Spleen (tissue), 11 donors: ENCODE measurements around the gene MYOT. TPM values are rescaled to one million over a fixed set of nuclear protein-coding genes. Genes with fewer than 3 reads are reported as not detected.

Source experiments
- DNase-seq: peaks from one replicate; pipeline ENCODE4 v3.0.0-alpha.2; 2020
- H3K27ac ChIP-seq, 8 donors: fragments of 200-600 bp; sonication (generic) in 7 of 8; 1 replicate in 4 of 8; 2 replicates in 4 of 8; pipeline versions ENCODE4 v1.5.0 to v1.8.0; 2016 to 2021; ENCODE audit warnings: inconsistent platforms in 4 of 8, mild to moderate bottlenecking in 4 of 8, moderate library complexity in 1 of 8
- H3K27me3 ChIP-seq, 7 donors: fragments of 200-600 bp; sonication (generic) in 6 of 7; replicated peaks in 1 of 7; 1 replicate in 4 of 7; 2 replicates in 3 of 7; pipeline versions ENCODE4 v1.5.0 to v1.8.0; 2016 to 2021; ENCODE audit warnings: inconsistent platforms in 3 of 7, mild to moderate bottlenecking in 1 of 7
- H3K36me3 ChIP-seq, 6 donors: fragments of 200-600 bp; sonication (generic) in 5 of 6; 1 replicate in 4 of 6; 2 replicates in 2 of 6; pipeline versions ENCODE4 v1.5.0 to v1.8.0; 2016 to 2021; ENCODE audit warnings: inconsistent platforms in 2 of 6
- H3K4me1 ChIP-seq, 6 donors: fragments of 200-600 bp; sonication (generic) in 5 of 6; 1 replicate in 3 of 6; 2 replicates in 3 of 6; pipeline versions ENCODE4 v1.5.0 to v1.8.0; 2016 to 2021; ENCODE audit warnings: inconsistent platforms in 3 of 6
- H3K4me3 ChIP-seq, 8 donors: fragments of 200-600 bp; sonication (generic) in 7 of 8; 1 replicate in 4 of 8; 2 replicates in 4 of 8; pipeline versions ENCODE4 v1.5.0 to v1.8.0; 2016 to 2021; ENCODE audit warnings: inconsistent platforms in 4 of 8, mild to moderate bottlenecking in 4 of 8, moderate library complexity in 2 of 8
- H3K9me3 ChIP-seq, 8 donors: fragments of 200-600 bp; sonication (generic) in 7 of 8; 1 replicate in 4 of 8; 2 replicates in 4 of 8; pipeline versions ENCODE4 v1.5.0 to v1.8.0; 2016 to 2021; ENCODE audit warnings: inconsistent platforms in 4 of 8
- CTCF ChIP-seq, 11 experiments: fragments of 200-600 bp in 7 of 11; fragments of 450-650 bp in 4 of 11; sonication (generic) in 4 of 11; IDR thresholded peaks in 8 of 11; conservative IDR thresholded peaks in 3 of 11; 1 replicate in 7 of 11; 2 replicates in 4 of 11; pipeline versions ENCODE4 v1.4.0 to v1.8.0; 2016 to 2021; ENCODE audit warnings: antibody characterized with exemption in 11 of 11, inconsistent platforms in 4 of 11, mild to moderate bottlenecking in 1 of 11
- POLR2A ChIP-seq, 3 donors: fragments of 450-650 bp; IDR thresholded peaks; one replicate each; pipeline ENCODE4 v1.5.1; 2017; ENCODE audit warnings: antibody characterized with exemption in 3 of 3, mild to moderate bottlenecking in 1 of 3
- POLR2AphosphoS5 ChIP-seq, 3 donors: sonication (generic); formaldehyde crosslinking; IDR thresholded peaks; one replicate each; pipeline ENCODE4 v1.5.1; 2017; ENCODE audit warnings: antibody characterized with exemption in 3 of 3
- WGBS, 5 donors: extraction: QIAGEN DNeasy Blood & Tissue Kit in 3 of 5; methylation state at CpG; one replicate each; pipeline versions ENCODE4 v1.1.5 to v1.1.7; 2013 to 2018; 5-methylcytosine and 5-hydroxymethylcytosine counted together
- intact Hi-C: fragments of 100-400 bp; cut with DNase I; formaldehyde crosslinking; loops from one replicate; pipeline ENCODE4 v1.15.0; 2023; ENCODE audit warnings: low total_unique reads
- polyA plus RNA-seq, 3 donors: library from polyadenylated mRNA; stranded (reverse); fragments of 200-250 nt; gene quantifications; one replicate each; pipeline ENCODE4 v1.2.1, GENCODE V29; 2013
- total RNA-seq, 7 donors: library from RNA; depleted of rRNA in 3 of 7; stranded (reverse); fragments of >200 nt in 3 of 7; fragmentation: NEBNext Ultra II Directional in 4 of 7; extraction: Animal tissue kit (Norgen Biotek cat#: 25700) in 4 of 7; gene quantifications; one replicate each; pipeline versions ENCODE4 v1.1.0 to v1.2.1, GENCODE V29; 2016 to 2021
- donor health status: healthy with polysubstance abuse.
- donor health status: DM: no; HTN: no; CAD: no; lungs with moderate emphysema.
- donor health status: DM: no; HTN: no; CAD: no.
- donor health status: Bipolar disorder and iron deficiency.
- donor health status: healthy.
- donor health status: DM: no; HTN: no; CAD: no.
- donor health status: DM: yes; HTN: yes; CAD: no.

MYOT gene
- total and polyA plus RNA-seq, 10 donors, result 0.27 to 0.94 (median 0.66) TPM; not detected in 3

- no peak for TF ChIP-seq POLR2A (IDR thresholded peaks at IDR 0.05)
- Histone ChIP-seq H3K27me3 (no peaks in the 10 kb centered on the region), H3K9me3 (no peaks in the 10 kb centered on the region), H3K27ac (no peak overlapping the region), H3K36me3 (no peaks in the 10 kb centered on the region), H3K4me3 (no peak overlapping the region), H3K4me1 (no peaks in the 10 kb centered on the region)
- intact Hi-C loops, result no loop called here
- 84 to 89% (median 86%) methylated on average over 3 of the region's 3 CpGs for WGBS, 5 donors
- DNase-seq, result no peak
Observed at GRCh38 chr5:137872466-137872865, 4.8 kb downstream of the MYOT start.

GRCh38 chr5:137876101-137876500 is 8.4 kb downstream of the MYOT start:
- Histone ChIP-seq H3K27me3 (no peaks in the 10 kb centered on the region), H3K27ac (no peak overlapping the region), H3K4me1 (no peaks in the 10 kb centered on the region), H3K9me3 (no peaks in the 10 kb centered on the region), H3K36me3 (no peaks in the 10 kb centered on the region), H3K4me3 (no peak overlapping the region)
- intact Hi-C loops, result no loop called here
- DNase-seq, result no peak
- TF ChIP-seq CTCF (IDR thresholded peaks at IDR 0.05 in 8 of 11, conservative IDR thresholded peaks at IDR 0.05 in 3 of 11) (no peak), POLR2AphosphoS5 (IDR thresholded peaks at IDR 0.05) (no peak), POLR2A (IDR thresholded peaks at IDR 0.05) (no peak)

GRCh38 chr5:137880313-137880712 is 12.7 kb downstream of the MYOT start:
- no peak overlapping the region for H3K4me3 ChIP-seq
- intact Hi-C loops, result no loop called here
- no peak overlapping the region for H3K27ac ChIP-seq
- H3K27me3 ChIP-seq, result no peaks in the 10 kb centered on the region
- DNase-seq, result no peak
- H3K4me1 ChIP-seq, result no peaks in the 10 kb centered on the region
- no peaks in the 10 kb centered on the region for H3K9me3 ChIP-seq
- 86 to 97% (median 90%) methylated on average over 1 of the region's 1 CpG for WGBS, 5 donors
- H3K36me3 ChIP-seq, result peaks cover 0 to 19% (median 0%) of the 10 kb centered on the region in 6 donors
- TF ChIP-seq POLR2A (IDR thresholded peaks at IDR 0.05) (no peak), CTCF (IDR thresholded peaks at IDR 0.05 in 8 of 11, conservative IDR thresholded peaks at IDR 0.05 in 3 of 11) (no peak), POLR2AphosphoS5 (IDR thresholded peaks at IDR 0.05) (no peak)

- Histone ChIP-seq H3K9me3 (no peaks in the 10 kb centered on the region), H3K36me3 (peaks cover 0 to 6% (median 0%) of the 10 kb centered on the region in 6 donors), H3K27ac (peak overlapping the region; percentile 87 to 94 (median 92)), H3K4me3 (peak overlapping the region in 2 of 8 donors; percentile 48 to 73), H3K4me1 (peaks cover 0 to 42% (median 16%) of the 10 kb centered on the region in 6 donors), H3K27me3 (no peaks in the 10 kb centered on the region)
- 80 to 86% (median 85%) methylated on average over 2 of the region's 2 CpGs for WGBS, 5 donors
- DNase-seq, result no peak
- no peak for TF ChIP-seq POLR2A (IDR thresholded peaks at IDR 0.05)
- TF ChIP-seq CTCF (IDR thresholded peaks at IDR 0.05 in 8 of 11, conservative IDR thresholded peaks at IDR 0.05 in 3 of 11), result no peak
- no peak for TF ChIP-seq POLR2AphosphoS5 (IDR thresholded peaks at IDR 0.05)
- intact Hi-C loops, result no loop called here
Observed at GRCh38 chr5:137887831-137888230, 20.2 kb downstream of the MYOT start.

- intact Hi-C loops, result no loop called here
- H3K27ac ChIP-seq, result peak overlapping the region; percentile 87 to 94 (median 92)
Observed at GRCh38 chr5:137888466-137888862, 20.8 kb downstream of the MYOT start.

More at GRCh38 chr5:137888466-137888862, 20.8 kb downstream of the MYOT start:
- no peaks in the 10 kb centered on the region for H3K27me3 ChIP-seq
- H3K36me3 ChIP-seq, result peaks cover 0 to under 1% (median 0%) of the 10 kb centered on the region in 6 donors
- DNase-seq, result no peak
- H3K9me3 ChIP-seq, result no peaks in the 10 kb centered on the region
- peak overlapping the region; percentile 26 to 73 (median 42) for H3K4me3 ChIP-seq
- 32 to 46% (median 42%) methylated on average over 7 of the region's 7 CpGs for WGBS, 5 donors
- TF ChIP-seq POLR2AphosphoS5 (IDR thresholded peaks at IDR 0.05) (no peak), CTCF (IDR thresholded peaks at IDR 0.05 in 8 of 11, conservative IDR thresholded peaks at IDR 0.05 in 3 of 11) (no peak), POLR2A (IDR thresholded peaks at IDR 0.05) (no peak)
- H3K4me1 ChIP-seq, result peaks cover 0 to 45% (median 16%) of the 10 kb centered on the region in 6 donors
